GM18498 (cell line): ENCODE results near the gene ZNF74.

Experiments used
- ATAC-seq: cut with Tn5 transposase; IDR thresholded peaks from one replicate; pipeline ENCODE4 v1.9.1; 2021; ENCODE audit warnings: mild to moderate bottlenecking, moderate library complexity; ENCODE audit not compliant: unreplicated experiment

ZNF74 gene

GRCh38 chr22:20418211-20418788 lies 24.3 kb downstream of the ZNF74 start:
- ATAC-seq = no peak

- no peak for ATAC-seq
Measured at GRCh38 chr22:20419664-20419951, 25.7 kb downstream of the ZNF74 start.

- no peak for ATAC-seq
Measured at GRCh38 chr22:20420157-20420842, 26.3 kb downstream of the ZNF74 start.

- ATAC-seq = no peak
Measured at GRCh38 chr22:20421507-20421874, 27.5 kb downstream of the ZNF74 start.

- no peak for ATAC-seq
Measured at GRCh38 chr22:20422271-20423007, 28.5 kb downstream of the ZNF74 start.

- no peak for ATAC-seq
Measured at GRCh38 chr22:20423008-20423905, 29.3 kb downstream of the ZNF74 start.

- no peak for ATAC-seq
Measured at GRCh38 chr22:20423906-20424551, 30.1 kb downstream of the ZNF74 start.

GRCh38 chr22:20424568-20424931 lies 30.6 kb downstream of the ZNF74 start:
- ATAC-seq = no peak

- no peak for ATAC-seq
Measured at GRCh38 chr22:20424932-20425565, 31.1 kb downstream of the ZNF74 start.

GRCh38 chr22:20425566-20426258 lies 31.8 kb downstream of the ZNF74 start:
- ATAC-seq = no peak

GRCh38 chr22:20426259-20426615 lies 32.3 kb downstream of the ZNF74 start:
- ATAC-seq = no peak

- no peak for ATAC-seq
Measured at GRCh38 chr22:20427104-20427944, 33.4 kb downstream of the ZNF74 start.

- ATAC-seq = no peak
Measured at GRCh38 chr22:20427945-20428417, 34.0 kb downstream of the ZNF74 start.

- ATAC-seq = no peak
Measured at GRCh38 chr22:20428496-20429253, 34.7 kb downstream of the ZNF74 start.

- no peak for ATAC-seq
Measured at GRCh38 chr22:20429254-20430100, 35.5 kb downstream of the ZNF74 start.

GRCh38 chr22:20430101-20430719 lies 36.3 kb downstream of the ZNF74 start:
- no peak for ATAC-seq
